CD14-positive monocyte (primary cell): ENCODE measurements around the gene PRKN. TPM values are rescaled to one million over a fixed set of nuclear protein-coding genes. Genes with fewer than 3 reads are reported as not detected.

Experiments
- DNase-seq, 3 donors: peaks; one replicate each; pipeline ENCODE4 v3.0.0-alpha.2; 2011 to 2022
- H2AFZ ChIP-seq: 2 replicates; pipeline ENCODE4 v1.6.0; 2012; ENCODE audit warnings: mild to moderate bottlenecking, low read depth, low read length, inconsistent platforms; ENCODE audit not compliant: insufficient read depth, poor library complexity, severe bottlenecking
- H3K27ac ChIP-seq, 2 donors: 1 replicate in 1 of 2; 2 replicates in 1 of 2; pipeline ENCODE4 v1.5.1; 2012 to 2013; ENCODE audit warnings: low read length in 2 of 2, control low read depth in 1 of 2, inconsistent platforms in 1 of 2, low read depth in 1 of 2, mild to moderate bottlenecking in 1 of 2
- H3K27me3 ChIP-seq, 2 donors: one replicate each; pipeline versions ENCODE4 v1.6.0 to v1.6.1; 2011 to 2013; ENCODE audit warnings: low read length in 2 of 2; ENCODE audit not compliant: control insufficient read depth in 2 of 2, insufficient read depth in 2 of 2
- H3K36me3 ChIP-seq, 2 donors: replicated peaks in 1 of 2; 1 replicate in 1 of 2; 2 replicates in 1 of 2; pipeline versions ENCODE4 v1.5.1 to v1.6.1; 2012 to 2013; ENCODE audit warnings: low read length in 2 of 2, control low read depth in 1 of 2, inconsistent platforms in 1 of 2, mild to moderate bottlenecking in 1 of 2; ENCODE audit not compliant: insufficient read depth in 2 of 2, control insufficient read depth in 1 of 2
- H3K4me1 ChIP-seq, 2 donors: 1 replicate in 1 of 2; 2 replicates in 1 of 2; pipeline versions ENCODE4 v1.5.1 to v1.6.1; 2012 to 2013; ENCODE audit warnings: low read length in 2 of 2, control low read depth in 1 of 2, inconsistent platforms in 1 of 2, mild to moderate bottlenecking in 1 of 2, moderate library complexity in 1 of 2; ENCODE audit not compliant: insufficient read depth in 2 of 2, control insufficient read depth in 1 of 2
- H3K4me2 ChIP-seq: replicated peaks from 2 replicates; pipeline ENCODE3; 2012; ENCODE audit warnings: low read length, moderate library complexity, mild to moderate bottlenecking; ENCODE audit not compliant: poor library complexity, severe bottlenecking; ENCODE audit errors: extremely low read depth
- H3K4me3 ChIP-seq, 3 experiments: fragments of 200-600 bp in 1 of 3; sonication (generic) in 1 of 3; replicated peaks in 1 of 3; 1 replicate in 2 of 3; 2 replicates in 1 of 3; pipeline ENCODE4 v1.5.1; 2011 to 2013; ENCODE audit warnings: low read length in 3 of 3, mild to moderate bottlenecking in 3 of 3, control low read depth in 2 of 3, low read depth in 2 of 3, inconsistent platforms in 1 of 3, moderate library complexity in 1 of 3
- H3K79me2 ChIP-seq: 2 replicates; pipeline ENCODE4 v1.6.0; 2012; ENCODE audit warnings: mild to moderate bottlenecking, control low read depth, inconsistent platforms, low read length, moderate library complexity; ENCODE audit not compliant: insufficient read depth
- H3K9ac ChIP-seq: 2 replicates; pipeline ENCODE4 v1.6.0; 2017; ENCODE audit warnings: low read length, mild to moderate bottlenecking; ENCODE audit not compliant: insufficient read depth, poor library complexity, severe bottlenecking
- H3K9me3 ChIP-seq, 2 donors: replicated peaks in 1 of 2; 1 replicate in 1 of 2; 2 replicates in 1 of 2; pipeline versions ENCODE4 v1.5.1 to v1.6.1; 2012 to 2013; ENCODE audit warnings: low read length in 2 of 2, control low read depth in 1 of 2; ENCODE audit not compliant: control insufficient read depth in 1 of 2, insufficient read depth in 1 of 2
- H4K20me1 ChIP-seq: 2 replicates; pipeline ENCODE4 v1.6.0; 2012; ENCODE audit warnings: mild to moderate bottlenecking, low read length, control low read depth, moderate library complexity; ENCODE audit not compliant: insufficient read depth
- H3K27ac Mint-ChIP-seq, 7 donors: one replicate each; pipeline ENCODE4 v1.8.0; 2020; ENCODE audit warnings: mild to moderate bottlenecking in 7 of 7, mixed read lengths in 7 of 7, moderate library complexity in 6 of 7, inconsistent platforms in 2 of 7
- H3K27me3 Mint-ChIP-seq, 3 donors: one replicate each; pipeline ENCODE4 v1.8.0; 2021 to 2022; ENCODE audit warnings: low read depth in 3 of 3, mild to moderate bottlenecking in 3 of 3, mixed read lengths in 3 of 3, moderate library complexity in 3 of 3, inconsistent platforms in 1 of 3
- H3K36me3 Mint-ChIP-seq, 2 donors: one replicate each; pipeline ENCODE4 v1.8.0; 2020; ENCODE audit warnings: mixed read lengths in 2 of 2, inconsistent platforms in 1 of 2, mild to moderate bottlenecking in 1 of 2
- H3K4me1 Mint-ChIP-seq: one replicate; pipeline ENCODE4 v1.8.0; 2020; ENCODE audit warnings: mild to moderate bottlenecking, mixed read lengths
- H3K4me3 Mint-ChIP-seq, 2 donors: one replicate each; pipeline ENCODE4 v1.8.0; 2020; ENCODE audit warnings: mild to moderate bottlenecking in 2 of 2, mixed read lengths in 2 of 2, moderate library complexity in 1 of 2
- H3K9me3 Mint-ChIP-seq, 7 donors: one replicate each; pipeline ENCODE4 v1.8.0; 2020 to 2022; ENCODE audit warnings: mixed read lengths in 7 of 7, mild to moderate bottlenecking in 6 of 7, moderate library complexity in 6 of 7, inconsistent platforms in 2 of 7
- WGBS: methylation state at CpG from one replicate; pipeline ENCODE4 v1.1.5; 2013; ENCODE audit warnings: missing lambda C conversion rate; ENCODE audit not compliant: insufficient coverage; 5-methylcytosine and 5-hydroxymethylcytosine counted together
- intact Hi-C, 2 donors: fragments of 100-400 bp; cut with micrococcal nuclease; formaldehyde crosslinking; loops; one replicate each; pipeline versions ENCODE4 v1.15.0 to v1.15.1; 2023
- polyA plus RNA-seq, 3 donors: library from polyadenylated mRNA; depleted of rRNA in 1 of 3; unstranded in 2 of 3; stranded (reverse) in 1 of 3; fragments of 300-500 nt in 2 of 3; fragments of >200 nt in 1 of 3; fragmentation: Illumina TruSeq in 2 of 3; gene quantifications; 1 replicate in 2 of 3; 2 replicates in 1 of 3; pipeline ENCODE4 v1.2.3, GENCODE V29; 2012 to 2021
- TF ChIP-seq, protein P1 (sequence below): fragments of 200-600 bp; IDR thresholded peaks from one replicate; pipeline ENCODE4 v1.8.0; 2022; ENCODE audit warnings: antibody characterized with exemption, mild to moderate bottlenecking

The PRKN gene
- polyA plus RNA-seq, 3 donors, result 0.19 to 0.21 TPM; not detected in 1

DNA sequence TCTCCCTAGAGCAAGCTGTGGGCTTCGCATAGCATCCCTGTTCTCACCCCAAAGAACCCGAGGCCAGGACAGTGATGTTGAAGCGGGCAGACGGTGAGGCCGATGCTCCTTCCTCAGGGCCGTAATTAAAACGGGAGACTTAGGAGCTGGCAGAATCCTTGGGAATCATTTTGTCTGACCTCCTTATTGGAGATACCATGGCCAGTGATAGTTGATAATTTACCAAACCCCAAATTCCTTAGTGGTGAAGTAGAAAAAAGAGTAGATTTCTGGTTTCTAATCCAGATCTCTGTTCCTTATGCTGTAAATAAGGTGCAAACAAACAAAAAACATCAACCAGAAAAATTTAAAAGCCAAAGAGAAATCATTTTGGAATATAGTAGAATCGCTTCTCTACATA is 1092.7 kb downstream of the PRKN start:
- Histone ChIP-seq H3K36me3 (no peaks in the 10 kb centered on the region), H3K27me3 (no peaks in the 10 kb centered on the region), H3K4me3 (no peak overlapping the region), H3K4me1 (no peaks in the 10 kb centered on the region), H3K9ac (no peak overlapping the region), H3K79me2 (no peaks in the 10 kb centered on the region), H3K27ac (no peak overlapping the region), H2AFZ (no peak overlapping the region), H3K9me3 (peaks cover 57 to 59% of the 10 kb centered on the region in 2 donors), H3K4me2 (no peak overlapping the region), H4K20me1 (no peaks in the 10 kb centered on the region)
- H3K36me3 Mint-ChIP-seq, result no peaks in the 10 kb centered on the region
- no CpG with 5 or more reads among the region's 8 CpGs for WGBS
- no peak for DNase-seq
- TF ChIP-seq, protein P1, sequence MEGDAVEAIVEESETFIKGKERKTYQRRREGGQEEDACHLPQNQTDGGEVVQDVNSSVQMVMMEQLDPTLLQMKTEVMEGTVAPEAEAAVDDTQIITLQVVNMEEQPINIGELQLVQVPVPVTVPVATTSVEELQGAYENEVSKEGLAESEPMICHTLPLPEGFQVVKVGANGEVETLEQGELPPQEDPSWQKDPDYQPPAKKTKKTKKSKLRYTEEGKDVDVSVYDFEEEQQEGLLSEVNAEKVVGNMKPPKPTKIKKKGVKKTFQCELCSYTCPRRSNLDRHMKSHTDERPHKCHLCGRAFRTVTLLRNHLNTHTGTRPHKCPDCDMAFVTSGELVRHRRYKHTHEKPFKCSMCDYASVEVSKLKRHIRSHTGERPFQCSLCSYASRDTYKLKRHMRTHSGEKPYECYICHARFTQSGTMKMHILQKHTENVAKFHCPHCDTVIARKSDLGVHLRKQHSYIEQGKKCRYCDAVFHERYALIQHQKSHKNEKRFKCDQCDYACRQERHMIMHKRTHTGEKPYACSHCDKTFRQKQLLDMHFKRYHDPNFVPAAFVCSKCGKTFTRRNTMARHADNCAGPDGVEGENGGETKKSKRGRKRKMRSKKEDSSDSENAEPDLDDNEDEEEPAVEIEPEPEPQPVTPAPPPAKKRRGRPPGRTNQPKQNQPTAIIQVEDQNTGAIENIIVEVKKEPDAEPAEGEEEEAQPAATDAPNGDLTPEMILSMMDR, result no peak
- peaks cover 10 to 38% (median 26%) of the 10 kb centered on the region in 7 donors for H3K9me3 Mint-ChIP-seq
- H3K4me1 Mint-ChIP-seq, result no peaks in the 10 kb centered on the region
- intact Hi-C loops, result no loop called here
- no peak overlapping the region for H3K27ac Mint-ChIP-seq
- no peaks in the 10 kb centered on the region for H3K27me3 Mint-ChIP-seq
- H3K4me3 Mint-ChIP-seq, result no peak overlapping the region

DNA sequence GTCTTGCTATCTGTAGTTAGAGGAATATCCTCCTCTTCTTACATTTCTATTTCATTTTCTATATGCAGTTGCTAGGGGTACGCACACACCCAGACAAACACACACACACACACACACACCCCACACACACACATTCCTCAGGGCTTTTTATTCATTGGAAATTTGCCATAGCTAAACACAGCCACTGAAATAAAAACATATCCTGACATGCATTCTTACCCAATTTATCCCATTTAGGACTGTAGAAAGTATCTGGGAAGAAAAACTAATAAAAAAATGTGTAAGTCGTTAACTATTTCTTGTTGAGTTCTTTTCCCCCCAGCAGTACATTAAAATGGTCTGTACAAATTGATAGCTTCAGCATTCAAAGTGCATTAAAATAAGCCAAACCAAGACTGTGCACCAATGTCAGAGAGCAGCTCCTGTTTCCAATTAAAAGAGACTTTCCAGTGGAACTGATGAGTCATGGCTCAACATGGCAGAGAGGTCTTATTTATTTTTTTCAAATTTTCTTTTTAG is 1095.8 kb downstream of the PRKN start:
- H3K36me3 Mint-ChIP-seq, result no peaks in the 10 kb centered on the region
- DNase-seq, result no peak
- H3K79me2 ChIP-seq, result no peaks in the 10 kb centered on the region
- no peaks in the 10 kb centered on the region for H4K20me1 ChIP-seq
- H3K4me3 ChIP-seq, result no peak overlapping the region
- peaks cover 49 to 65% of the 10 kb centered on the region in 2 donors for H3K9me3 ChIP-seq
- H3K27ac ChIP-seq, result no peak overlapping the region
- no peak overlapping the region for H3K4me2 ChIP-seq
- H3K4me1 ChIP-seq, result no peaks in the 10 kb centered on the region
- no peaks in the 10 kb centered on the region for H3K36me3 ChIP-seq
- H3K27ac Mint-ChIP-seq, result no peak overlapping the region
- intact Hi-C loops, result no loop called here
- H3K9ac ChIP-seq, result no peak overlapping the region
- no peak overlapping the region for H2AFZ ChIP-seq
- no peaks in the 10 kb centered on the region for H3K27me3 ChIP-seq
- no peaks in the 10 kb centered on the region for H3K4me1 Mint-ChIP-seq
- peaks cover 0 to 2% (median 0%) of the 10 kb centered on the region in 3 donors for H3K27me3 Mint-ChIP-seq
- WGBS, result 100% methylated on average over 1 of the region's 2 CpGs
- H3K9me3 Mint-ChIP-seq, result peaks cover 5 to 27% (median 20%) of the 10 kb centered on the region in 7 donors
- no peak overlapping the region for H3K4me3 Mint-ChIP-seq
- TF ChIP-seq, protein P1, result no peak
